BJ (cell line): ENCODE measurements around the gene HEY2. TPM values are rescaled to one million over a fixed set of nuclear protein-coding genes. Genes with fewer than 3 reads are reported as not detected.

ENCODE experiments used
- CTCF ChIA-PET: fragments of 350-600 bp; formaldehyde crosslinking; extraction: SDS; loops from one replicate; lab custom pipeline; 2021; ENCODE audit warnings: antibody characterized with exemption, inconsistent platforms; lab: Yijun Ruan, JAX
- POLR2A ChIA-PET: fragments of 300-600 bp; sonication (Branson Sonifier 250); formaldehyde crosslinking; extraction: SDS; loops from one replicate; lab custom pipeline; 2021; ENCODE audit warnings: antibody characterized with exemption; lab: Charles Lee
- DNase-seq: peaks from one replicate; pipeline ENCODE4 v3.0.0-alpha.2; 2011; ENCODE audit warnings: low read depth
- H3K27me3 ChIP-seq: 2 replicates; pipeline ENCODE4 v1.6.0; 2011; ENCODE audit warnings: low read length; ENCODE audit not compliant: control insufficient read depth, insufficient read depth
- H3K36me3 ChIP-seq: 2 replicates; pipeline ENCODE4 v1.5.1; 2011; ENCODE audit warnings: low read length; ENCODE audit not compliant: control insufficient read depth, insufficient read depth
- H3K4me3 ChIP-seq: 2 replicates; pipeline ENCODE4 v1.5.1; 2011; ENCODE audit warnings: low read depth, mild to moderate bottlenecking, control low read depth, low read length
- CTCF ChIP-seq: IDR thresholded peaks from 2 replicates; pipeline ENCODE4 v1.5.1; 2011; ENCODE audit warnings: low read depth, mild to moderate bottlenecking, control low read depth, inconsistent platforms, low read length, moderate library complexity; ENCODE audit not compliant: insufficient read depth
- polyA plus RNA-seq: library from polyadenylated mRNA; depleted of rRNA; stranded (reverse); fragments of >200 nt; gene quantifications from 2 replicates; pipeline ENCODE4 v1.2.3, GENCODE V29; 2011

Gene HEY2
- polyA plus RNA-seq, 1 experiment, result not detected

- Histone ChIP-seq H3K36me3 (no peaks in the 10 kb centered on the region), H3K27me3 (0 out of 2 replicates have a peak, but pooled peaks cover 5% of the 10 kb centered on the region), H3K4me3 (peak overlapping the region; percentile 62)
- no peak for TF ChIP-seq CTCF
- no peak for DNase-seq
- ChIA-PET POLR2A (interaction anchor here (0.7 kb wide), 2 partner anchors 10 to 88 kb away, joined by 4 to 6 read pairs; partner anchors contain the start of gene NCOA7), CTCF (interaction anchor here (0.5 to 3.6 kb wide), 8 partner anchors 10 to 467 kb away, joined by 3 to 21 read pairs (median 6); partner anchors contain the start of genes HINT3 and NCOA7)
These were observed 31.3 kb downstream of the HEY2 start for GRCh38 chr6:125780540-125781313.

GRCh38 chr6:125781314-125781868 is 32.0 kb downstream of the HEY2 start:
- Histone ChIP-seq H3K36me3 (no peaks in the 10 kb centered on the region), H3K27me3 (0 out of 2 replicates have a peak, but pooled peaks cover 5% of the 10 kb centered on the region), H3K4me3 (peak overlapping the region; percentile 62)
- CTCF ChIA-PET, result interaction anchor here (0.5 to 3.6 kb wide), 8 partner anchors 9 to 467 kb away, joined by 3 to 21 read pairs (median 6); partner anchors contain the start of genes HINT3 and NCOA7
- DNase-seq, result no peak
- POLR2A ChIA-PET, result interaction anchor here (0.5 to 0.7 kb wide), 3 partner anchors 9 to 577 kb away, joined by 4 to 6 read pairs (median 5); partner anchors contain the start of gene NCOA7
- TF ChIP-seq CTCF, result peak; percentile 34; the same call in 1 of the 2 replicates

- no peak for DNase-seq
- Histone ChIP-seq H3K27me3 (no peaks in the 10 kb centered on the region), H3K36me3 (peaks cover 2% of the 10 kb centered on the region; the same call in 1 of the 2 replicates), H3K4me3 (no peak overlapping the region)
- TF ChIP-seq CTCF, result no peak
- ChIA-PET POLR2A (no interaction called here), CTCF (interaction anchor here (0.9 to 1.1 kb wide), 4 partner anchors 123 to 186 kb away, joined by 3 to 5 read pairs (median 4); partner anchors contain the start of gene HINT3)
These were observed 34.9 kb downstream of the HEY2 start for GRCh38 chr6:125784365-125784764.

GRCh38 chr6:125787791-125788190 is 38.4 kb downstream of the HEY2 start:
- peak; percentile 20; the same call in 1 of the 2 replicates for TF ChIP-seq CTCF
- no peak for DNase-seq
- ChIA-PET POLR2A (no interaction called here), CTCF (interaction anchor here (1.4 to 5.0 kb wide), 5 partner anchors 63 to 187 kb away, joined by 4 to 49 read pairs (median 12); partner anchors contain the start of gene HINT3)
- Histone ChIP-seq H3K27me3 (no peaks in the 10 kb centered on the region), H3K36me3 (peaks cover 2% of the 10 kb centered on the region; the same call in 1 of the 2 replicates), H3K4me3 (no peak overlapping the region)
